ENCODE results near the gene NEK2. TPM values are rescaled to one million over a fixed set of nuclear protein-coding genes. Genes with fewer than 3 reads are reported as not detected.

Gene NEK2
- total and polyA plus RNA-seq, 2 of the 13 experiments (the other 11 are each of a cell fraction or from before 2014, with no cell fraction given): 10.9 to 40.8 TPM

DNA sequence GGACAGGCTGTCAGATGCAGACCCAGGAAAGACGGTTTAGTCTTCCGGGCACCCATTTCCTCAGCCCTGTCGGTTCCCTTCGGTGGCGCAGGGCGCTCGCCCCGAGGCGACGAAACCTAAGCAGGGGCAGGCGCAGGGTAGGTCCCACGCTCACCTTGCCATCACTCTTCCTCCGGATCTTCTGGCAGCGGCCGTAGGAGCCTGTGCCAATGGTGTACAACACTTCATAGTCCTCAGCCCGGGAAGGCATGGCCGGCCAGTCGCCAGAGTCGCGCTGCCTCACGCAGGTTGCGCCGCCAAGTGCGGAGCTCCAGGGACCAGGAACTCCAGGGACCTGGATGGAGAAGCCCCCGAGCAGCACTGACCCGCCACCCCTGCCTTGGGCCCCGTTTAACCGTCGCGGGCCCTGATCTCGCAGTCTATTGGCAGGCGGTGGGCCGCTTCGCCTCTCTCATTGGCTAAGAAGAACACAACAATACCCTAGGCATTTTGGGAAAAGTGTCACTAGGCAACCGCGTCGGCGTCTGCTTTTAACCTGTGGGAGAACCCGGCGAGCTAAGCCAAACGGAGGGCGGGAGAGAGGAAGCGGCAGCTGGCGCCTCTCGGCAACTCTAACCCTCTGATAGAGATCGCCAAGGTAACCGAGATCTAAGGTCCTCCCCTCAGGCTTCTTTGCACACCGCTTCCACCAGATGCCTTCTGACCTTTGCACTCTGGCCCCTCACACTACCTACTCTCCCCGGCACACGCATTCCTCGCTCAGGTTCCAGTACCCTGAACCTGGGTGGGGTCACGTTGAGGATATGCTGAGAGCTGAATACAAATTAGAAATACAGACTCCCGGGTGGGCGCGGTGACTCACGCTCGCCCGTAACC is at the start of gene NEK2 (continued):
- peak; percentile 93 for TF ChIP-seq NFYC (CRISPR knock-in tag; IDR thresholded peaks at IDR 0.05)
- no peak for TF ChIP-seq ATRX (CRISPR knock-in tag; IDR thresholded peaks at IDR 0.05; ENCODE audit: borderline replicate concordance)
- TF ChIP-seq PATZ1 (CRISPR knock-in tag; IDR thresholded peaks at IDR 0.05): peak; percentile 82
- TF ChIP-seq, protein P1, sequence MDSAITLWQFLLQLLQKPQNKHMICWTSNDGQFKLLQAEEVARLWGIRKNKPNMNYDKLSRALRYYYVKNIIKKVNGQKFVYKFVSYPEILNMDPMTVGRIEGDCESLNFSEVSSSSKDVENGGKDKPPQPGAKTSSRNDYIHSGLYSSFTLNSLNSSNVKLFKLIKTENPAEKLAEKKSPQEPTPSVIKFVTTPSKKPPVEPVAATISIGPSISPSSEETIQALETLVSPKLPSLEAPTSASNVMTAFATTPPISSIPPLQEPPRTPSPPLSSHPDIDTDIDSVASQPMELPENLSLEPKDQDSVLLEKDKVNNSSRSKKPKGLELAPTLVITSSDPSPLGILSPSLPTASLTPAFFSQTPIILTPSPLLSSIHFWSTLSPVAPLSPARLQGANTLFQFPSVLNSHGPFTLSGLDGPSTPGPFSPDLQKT (CRISPR knock-in tag; IDR thresholded peaks at IDR 0.05; ENCODE audit: borderline replicate concordance): no peak
- no peak for TF ChIP-seq NFE2 (CRISPR knock-in tag; IDR thresholded peaks at IDR 0.05)
- TF ChIP-seq PAWR (CRISPR knock-in tag; IDR thresholded peaks at IDR 0.05; ENCODE audit: borderline replicate concordance): no peak
- no peak for TF ChIP-seq ARHGAP35 (CRISPR knock-in tag; IDR thresholded peaks at IDR 0.05; ENCODE audit: borderline replicate concordance)
- TF ChIP-seq HNRNPL (IDR thresholded peaks at IDR 0.05; ENCODE audit: low read depth, low read length): 0 out of 2 replicates have a peak, but pooled peaks have one; percentile 34
- TF ChIP-seq ZNF143 (CRISPR knock-in tag; IDR thresholded peaks at IDR 0.05): peak; percentile 89
- 0 out of 2 replicates have a peak, but pooled peaks have one; percentile 32 for TF ChIP-seq SOX13 (IDR thresholded peaks at IDR 0.05)
- peak in 1 of 2 experiments; percentile 83; a peak in 2 of 4 replicates for TF ChIP-seq SOX13 (CRISPR knock-in tag; conservative IDR thresholded peaks at IDR 0.05 in 1 of 2, IDR thresholded peaks at IDR 0.05 in 1 of 2)
- TF ChIP-seq ZSCAN5A (CRISPR knock-in tag; IDR thresholded peaks at IDR 0.05; ENCODE audit: borderline replicate concordance): no peak; the same call in 1 of the 2 replicates
- TF ChIP-seq ZSCAN25 (CRISPR knock-in tag; IDR thresholded peaks at IDR 0.05): no peak
- no peak; the same call in 1 of the 2 replicates for TF ChIP-seq ZNF253 (CRISPR knock-in tag; IDR thresholded peaks at IDR 0.05; ENCODE audit: borderline replicate concordance)
- TF ChIP-seq CHD4 (IDR thresholded peaks at IDR 0.05; ENCODE audit: borderline replicate concordance, low read length): no peak
- peak; percentile 85; the same call in 1 of the 2 replicates for TF ChIP-seq NR2F2 (IDR thresholded peaks at IDR 0.05; ENCODE audit: borderline replicate concordance, low read depth)
- no peak for TF ChIP-seq ZNF776 (CRISPR knock-in tag; IDR thresholded peaks at IDR 0.05)
- TF ChIP-seq ZBTB7A (CRISPR knock-in tag; IDR thresholded peaks at IDR 0.05): 0 out of 2 replicates have a peak, but pooled peaks have one; percentile 15
- TF ChIP-seq TAF1 (CRISPR knock-in tag; IDR thresholded peaks at IDR 0.05): peak; percentile 61; the same call in 1 of the 2 replicates
- no peak for TF ChIP-seq ZNF850 (CRISPR knock-in tag; conservative IDR thresholded peaks at IDR 0.05)
- TF ChIP-seq ZNF616 (CRISPR knock-in tag; IDR thresholded peaks at IDR 0.05; ENCODE audit: low read depth): no peak
- peak; percentile 69; the same call in 1 of the 2 replicates for TF ChIP-seq ZNF205 (CRISPR knock-in tag; IDR thresholded peaks at IDR 0.05)
- peak; percentile 21; the same call in 1 of the 2 replicates for TF ChIP-seq ZNF784 (CRISPR knock-in tag; IDR thresholded peaks at IDR 0.05; ENCODE audit: borderline replicate concordance)
- TF ChIP-seq NR3C1 (CRISPR knock-in tag; IDR thresholded peaks at IDR 0.05): no peak
- TF ChIP-seq RFXANK (CRISPR knock-in tag; IDR thresholded peaks at IDR 0.05): no peak

Data from HepG2 (cell line).